Stimulated activated CD8-positive, alpha-beta memory T cell treated with anti-CD3 and anti-CD28 coated beads, Interleukin-2, amount 100 ng/mL, for 48 hours (primary cell): ENCODE measurements around the gene PIP5K1C.
"Not testable (repeated sequence)": the region's sequence is repeated elsewhere in the genome, so short reads cannot be mapped to it uniquely, and the experiment has no call there.

ENCODE experiments used
- DNase-seq, 2 donors: peaks; one replicate each; pipeline ENCODE4 v3.0.0-alpha.2; 2020; ENCODE audit warnings: low read depth in 2 of 2

PIP5K1C gene

GRCh38 chr19:3661284-3662238 lies 38.7 kb downstream of the PIP5K1C start:
- DNase-seq = no peak

- no peak for DNase-seq
Observed at GRCh38 chr19:3660493-3661219, 39.6 kb downstream of the PIP5K1C start.

DNA sequence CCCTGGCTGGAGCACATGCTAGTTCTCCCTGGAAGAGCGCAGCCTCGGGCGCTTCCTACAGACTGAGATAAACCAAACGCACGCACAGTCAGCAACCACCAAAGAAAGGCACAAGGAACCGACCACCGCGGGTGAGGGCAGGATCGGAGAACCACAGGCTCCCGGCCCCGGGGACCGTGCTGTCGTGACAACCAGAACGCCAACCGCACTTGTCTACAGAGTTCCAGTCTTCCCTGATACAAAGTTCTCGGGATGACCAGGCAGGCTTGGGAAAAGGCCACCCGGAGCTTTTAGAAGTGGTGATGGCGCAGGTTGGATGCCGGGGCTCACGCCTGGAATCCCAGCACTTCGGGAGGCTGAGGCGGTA lies 40.5 kb downstream of the PIP5K1C start:
- DNase-seq = no peak

DNA sequence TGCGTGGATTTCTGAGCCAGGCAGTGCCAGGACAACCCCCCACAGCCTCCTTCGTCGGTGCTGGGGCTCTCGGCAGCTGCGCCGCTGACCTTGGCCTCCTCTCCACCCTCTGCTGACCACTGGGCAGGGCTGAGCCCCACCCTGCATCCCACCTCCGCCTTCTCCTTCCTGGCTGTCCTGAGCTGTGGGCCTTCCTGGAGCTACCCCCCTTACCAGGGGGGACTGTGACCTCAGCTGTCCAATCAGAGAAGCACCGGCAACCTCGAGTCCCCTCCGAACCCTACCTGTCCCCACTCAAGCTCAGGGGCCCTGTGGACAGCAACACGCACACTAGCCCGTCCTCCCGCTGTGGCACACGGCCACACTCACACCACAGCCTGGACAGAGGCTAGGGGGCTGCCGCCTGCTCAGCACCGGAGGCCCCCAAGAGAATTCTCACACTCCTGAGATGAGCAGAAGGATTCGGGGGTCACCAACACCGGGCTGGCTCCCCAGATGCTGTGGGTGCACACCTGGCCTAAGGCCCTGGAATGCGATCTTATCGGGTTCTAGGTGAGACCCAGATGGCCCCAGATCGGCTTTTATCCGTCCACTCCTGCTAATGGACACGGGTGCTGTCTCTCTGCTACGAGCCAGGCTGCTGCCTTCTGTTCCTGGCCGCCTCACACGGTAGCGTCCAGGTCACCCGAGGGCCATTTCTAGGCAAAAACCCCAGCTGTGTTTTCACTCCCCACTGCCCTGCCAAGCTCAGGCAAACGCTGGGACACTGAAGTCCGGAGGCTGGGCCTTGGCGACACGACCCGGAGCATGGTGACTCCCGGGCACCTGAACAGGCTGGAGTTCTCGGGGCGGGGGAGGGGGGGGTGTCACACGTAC lies 41.2 kb downstream of the PIP5K1C start:
- no peak for DNase-seq

DNA sequence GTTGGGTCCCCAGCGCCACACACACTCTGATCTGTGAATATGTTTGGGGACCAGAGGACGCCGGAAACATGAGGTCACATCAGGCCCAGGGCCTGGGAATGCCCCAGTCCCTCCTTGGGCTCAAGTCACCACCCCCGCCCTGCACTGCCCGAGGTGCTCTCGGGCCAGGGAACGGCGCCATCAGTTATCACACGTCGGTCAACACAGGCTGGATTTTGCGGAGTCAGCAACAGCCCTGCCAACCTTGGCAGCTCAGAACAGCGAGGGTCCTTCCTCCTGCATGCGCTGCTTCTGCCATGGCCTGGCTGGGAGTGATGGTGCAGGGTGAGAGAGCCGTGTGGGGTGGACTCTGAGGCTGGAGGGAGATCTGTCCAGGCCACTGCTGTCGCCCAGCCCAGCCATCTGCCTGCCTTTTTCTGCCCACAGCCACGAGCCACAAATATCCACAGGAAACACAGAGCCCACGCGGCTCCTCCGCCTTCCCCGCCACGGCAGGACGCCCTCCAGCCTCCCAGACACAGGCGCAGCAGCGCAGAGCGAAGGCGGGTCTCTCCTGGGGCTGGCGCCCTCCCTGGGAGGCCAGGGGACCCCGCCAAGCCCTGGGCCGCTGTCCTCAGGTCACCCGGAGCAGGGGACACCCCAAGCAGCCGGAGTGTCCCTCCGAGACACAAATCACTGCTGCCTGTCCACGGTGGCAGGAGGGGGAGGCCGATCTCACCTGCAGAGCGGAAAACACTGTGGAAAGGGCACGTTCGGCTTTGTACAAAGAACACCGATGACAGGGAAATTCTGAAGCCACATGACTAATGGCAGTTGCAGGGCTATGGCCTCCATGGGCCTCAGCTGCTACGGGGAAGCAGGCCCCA lies 42.0 kb downstream of the PIP5K1C start:
- DNase-seq = no peak

GRCh38 chr19:3657395-3657769 lies 42.9 kb downstream of the PIP5K1C start:
- DNase-seq = no peak

GRCh38 chr19:3656747-3657394 lies 43.4 kb downstream of the PIP5K1C start:
- DNase-seq = no peak

DNA sequence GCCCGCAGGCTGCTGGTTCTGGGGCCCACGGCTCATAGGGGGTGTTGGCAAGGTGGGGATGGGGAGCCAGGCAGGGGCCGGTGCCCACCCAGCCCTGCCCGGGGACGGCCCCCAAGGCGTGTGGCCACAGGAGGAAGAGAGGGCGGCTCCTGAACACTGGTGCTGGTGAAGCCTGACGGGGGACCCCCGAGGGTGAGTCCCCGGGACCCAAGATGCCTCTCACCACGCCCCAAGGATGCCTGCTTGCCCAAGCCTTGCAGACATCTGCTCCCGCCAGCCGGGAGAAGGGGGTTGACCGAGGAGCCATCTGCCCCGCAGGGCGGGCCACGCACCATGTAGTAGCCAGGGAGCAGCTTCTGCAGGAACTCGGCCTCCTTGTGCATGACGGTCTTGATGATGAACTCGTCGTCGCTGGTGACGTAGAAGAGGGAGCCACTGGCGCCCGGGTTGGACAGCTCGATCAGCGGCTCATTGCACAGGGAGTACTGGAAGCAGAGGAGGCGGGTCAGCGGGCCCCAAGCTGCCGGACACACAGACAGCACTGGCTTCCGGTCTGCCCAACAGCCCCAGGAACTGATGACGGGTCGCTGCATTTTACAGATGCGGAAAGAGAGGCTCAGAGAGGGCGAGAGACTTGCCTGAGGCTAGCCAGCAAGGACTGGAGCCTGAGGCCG lies 44.1 kb downstream of the PIP5K1C start:
- no peak for DNase-seq

GRCh38 chr19:3655402-3656072 lies 44.7 kb downstream of the PIP5K1C start:
- no peak for DNase-seq

- DNase-seq = no peak
Observed at GRCh38 chr19:3653865-3654513, 46.3 kb downstream of the PIP5K1C start.

- DNase-seq = no peak
Observed at GRCh38 chr19:3653081-3653795, 47.0 kb downstream of the PIP5K1C start.

GRCh38 chr19:3652422-3652821 lies 47.8 kb downstream of the PIP5K1C start:
- no peak for DNase-seq

DNA sequence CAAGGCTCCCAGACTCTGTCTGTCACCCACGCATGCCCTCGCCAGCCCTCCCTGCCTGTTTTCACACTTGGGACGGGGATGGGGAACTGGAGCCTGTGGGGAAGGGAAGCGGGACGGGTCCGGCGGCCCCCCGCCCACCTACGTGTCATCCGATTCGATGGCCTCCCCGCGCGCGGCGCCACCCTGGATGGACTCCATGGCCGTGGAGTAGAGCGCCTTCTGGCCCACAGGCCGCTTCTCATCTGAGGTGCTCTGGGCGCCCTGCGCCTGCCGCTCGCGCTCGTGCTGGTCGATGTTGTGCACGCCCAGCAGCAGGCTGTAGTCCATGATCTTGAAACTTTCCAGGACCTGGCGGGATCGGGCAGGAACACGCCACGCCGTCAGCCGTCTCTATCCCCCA lies 48.6 kb downstream of the PIP5K1C start:
- no peak for DNase-seq

DNA sequence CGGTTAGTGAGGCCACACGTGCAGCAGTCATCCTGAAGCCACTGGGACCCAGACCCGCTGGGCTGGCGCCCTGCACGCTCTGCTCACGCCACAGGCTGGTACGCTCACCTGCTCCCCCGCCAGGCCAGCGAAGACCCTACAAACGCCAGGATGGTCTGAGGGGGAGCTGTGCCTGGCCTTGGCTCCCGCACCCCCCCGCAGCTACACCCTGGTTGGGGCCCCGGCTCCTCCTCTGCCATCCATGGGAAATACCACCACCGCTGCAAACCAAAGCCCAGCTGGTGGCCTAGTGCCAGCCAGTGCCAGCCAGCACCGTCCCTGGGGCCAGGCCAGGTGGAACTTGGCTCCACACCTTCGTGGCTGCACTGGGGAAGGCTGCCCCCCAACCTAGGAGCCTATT lies 50.4 kb downstream of the PIP5K1C start:
- no peak for DNase-seq

GRCh38 chr19:3648037-3648905 lies 52.0 kb downstream of the PIP5K1C start:
- no peak for DNase-seq

GRCh38 chr19:3647102-3647501 lies 53.2 kb downstream of the PIP5K1C start:
- DNase-seq = not testable (repeated sequence)
